Mammary epithelial cell (primary cell): ENCODE results near the gene CDK11B.
"Not testable (repeated sequence)": the region's sequence is repeated elsewhere in the genome, so short reads cannot be mapped to it uniquely, and the experiment has no call there.

Experiments
- EZH2 ChIP-seq: IDR thresholded peaks from 2 replicates; pipeline ENCODE4 v1.6.1; 2012; ENCODE audit warnings: low read length, inconsistent platforms, borderline replicate concordance
- TF ChIP-seq, protein P1 (sequence below), 2 donors: IDR thresholded peaks in 1 of 2; conservative IDR thresholded peaks in 1 of 2; 2 replicates each; pipeline ENCODE4 v1.5.1; 2011 to 2012; ENCODE audit warnings: inconsistent platforms in 2 of 2, low read length in 2 of 2, mild to moderate bottlenecking in 2 of 2, control low read depth in 1 of 2, low read depth in 1 of 2; ENCODE audit not compliant: insufficient read depth in 1 of 2; ENCODE audit errors: extremely low read depth in 1 of 2

DNA sequence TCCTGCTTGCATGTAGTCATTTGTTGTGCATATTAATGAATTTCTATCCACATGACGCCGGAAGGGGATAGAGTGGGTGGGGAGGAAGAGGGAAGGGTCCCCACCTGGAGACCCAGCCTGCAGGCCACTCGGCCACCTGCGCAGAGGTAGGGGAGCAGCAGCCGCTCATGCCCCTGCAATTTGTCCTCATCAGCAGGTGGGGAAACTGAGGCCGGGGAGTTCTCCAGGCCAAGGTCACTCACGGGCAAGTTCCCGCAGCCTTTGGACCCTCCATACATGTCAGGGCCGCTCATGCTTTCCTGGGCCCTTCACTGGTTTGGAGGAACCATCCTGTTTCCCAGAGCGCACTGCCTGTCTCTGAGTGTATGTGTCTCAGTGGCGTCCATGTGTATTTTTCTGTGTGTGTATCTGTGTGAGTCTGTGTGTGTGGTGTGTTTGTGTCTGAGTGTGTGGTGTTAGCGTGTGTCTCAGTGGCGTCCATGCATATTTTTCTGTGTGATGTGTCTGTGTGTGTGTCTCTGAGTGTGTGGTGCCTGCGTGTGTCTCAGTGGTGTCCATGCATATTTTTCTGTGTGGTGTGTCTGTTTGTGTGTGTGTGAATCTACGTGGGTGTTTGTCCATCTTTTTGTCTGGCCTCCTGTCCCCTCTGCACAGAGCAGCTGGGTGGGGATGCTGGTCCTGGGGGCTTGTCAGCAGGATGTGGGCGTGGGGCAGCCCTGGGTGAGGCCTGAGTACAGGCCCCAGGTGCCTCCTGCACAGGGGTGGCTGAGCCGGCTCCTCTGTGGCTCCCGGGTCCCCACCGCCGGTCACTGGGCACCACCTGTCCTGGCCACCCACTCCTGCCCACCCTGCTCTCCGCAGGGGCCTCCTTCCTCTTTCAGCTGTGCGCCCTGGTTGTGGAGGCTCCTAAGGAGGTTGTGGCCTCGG lies 37.9 kb upstream of the CDK11B start:
- TF ChIP-seq, protein P1, sequence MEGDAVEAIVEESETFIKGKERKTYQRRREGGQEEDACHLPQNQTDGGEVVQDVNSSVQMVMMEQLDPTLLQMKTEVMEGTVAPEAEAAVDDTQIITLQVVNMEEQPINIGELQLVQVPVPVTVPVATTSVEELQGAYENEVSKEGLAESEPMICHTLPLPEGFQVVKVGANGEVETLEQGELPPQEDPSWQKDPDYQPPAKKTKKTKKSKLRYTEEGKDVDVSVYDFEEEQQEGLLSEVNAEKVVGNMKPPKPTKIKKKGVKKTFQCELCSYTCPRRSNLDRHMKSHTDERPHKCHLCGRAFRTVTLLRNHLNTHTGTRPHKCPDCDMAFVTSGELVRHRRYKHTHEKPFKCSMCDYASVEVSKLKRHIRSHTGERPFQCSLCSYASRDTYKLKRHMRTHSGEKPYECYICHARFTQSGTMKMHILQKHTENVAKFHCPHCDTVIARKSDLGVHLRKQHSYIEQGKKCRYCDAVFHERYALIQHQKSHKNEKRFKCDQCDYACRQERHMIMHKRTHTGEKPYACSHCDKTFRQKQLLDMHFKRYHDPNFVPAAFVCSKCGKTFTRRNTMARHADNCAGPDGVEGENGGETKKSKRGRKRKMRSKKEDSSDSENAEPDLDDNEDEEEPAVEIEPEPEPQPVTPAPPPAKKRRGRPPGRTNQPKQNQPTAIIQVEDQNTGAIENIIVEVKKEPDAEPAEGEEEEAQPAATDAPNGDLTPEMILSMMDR (conservative IDR thresholded peaks at IDR 0.05 in 1 of 2, IDR thresholded peaks at IDR 0.05 in 1 of 2; ENCODE audit: extremely low read depth in 1 of 2, insufficient read depth in 1 of 2, low read depth in 1 of 2, low read length in 2 of 2), result not testable (repeated sequence)
- TF ChIP-seq EZH2, result not testable (repeated sequence)
